IPS DF 6.9 (cell line): ENCODE data around the gene BMERB1.
"Not testable (repeated sequence)": the region's sequence is repeated elsewhere in the genome, so short reads cannot be mapped to it uniquely, and the experiment has no call there.

Source experiments
- DNase-seq: peaks from one replicate; pipeline ENCODE4 v3.0.0-alpha.2; 2013; ENCODE audit warnings: low read depth, low spot score
- H3K27ac ChIP-seq: one replicate; pipeline ENCODE4 v1.5.1; 2013; ENCODE audit warnings: low read length, control low read depth
- H3K27me3 ChIP-seq: 2 replicates; pipeline ENCODE4 v1.6.1; 2013; ENCODE audit warnings: mild to moderate bottlenecking, low read length; ENCODE audit not compliant: control insufficient read depth, insufficient read depth
- H3K36me3 ChIP-seq: 2 replicates; pipeline ENCODE4 v1.6.1; 2013; ENCODE audit warnings: low read length; ENCODE audit not compliant: control insufficient read depth, insufficient read depth
- H3K4me1 ChIP-seq: 2 replicates; pipeline ENCODE4 v1.6.1; 2013; ENCODE audit warnings: low read length; ENCODE audit not compliant: control insufficient read depth, insufficient read depth
- H3K4me3 ChIP-seq: 2 replicates; pipeline ENCODE4 v1.5.1; 2013; ENCODE audit warnings: mild to moderate bottlenecking, low read length
- H3K9me3 ChIP-seq: 2 replicates; pipeline ENCODE4 v1.6.1; 2013; ENCODE audit warnings: low read length, inconsistent platforms; ENCODE audit not compliant: control insufficient read depth, insufficient read depth
- WGBS: extraction: QIAGEN DNeasy Blood & Tissue Kit; methylation state at CpG from one replicate; pipeline ENCODE4 v1.1.7; 2013; ENCODE audit warnings: mixed read lengths, missing lambda C conversion rate; ENCODE audit not compliant: insufficient read length, insufficient coverage; 5-methylcytosine and 5-hydroxymethylcytosine counted together

BMERB1 gene

DNA sequence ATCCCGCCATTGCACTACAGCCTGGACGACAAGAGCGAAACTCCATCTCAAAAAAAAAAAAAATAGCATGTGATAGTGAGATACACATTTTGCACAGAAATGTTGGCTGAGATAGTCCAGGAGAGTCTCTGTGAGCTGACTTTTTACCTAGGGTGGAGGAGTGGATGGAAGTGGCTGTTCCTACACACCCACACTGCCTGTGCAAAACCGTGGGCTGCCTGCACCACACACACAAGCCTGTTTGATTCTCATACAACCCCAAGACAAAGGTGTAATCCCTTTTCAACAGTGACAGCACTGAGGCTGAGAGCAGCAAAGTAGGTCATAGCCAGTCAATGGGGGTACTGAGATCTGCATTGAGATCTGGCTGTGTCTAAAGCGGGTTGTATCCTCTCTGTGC lies 121.7 kb downstream of the BMERB1 start:
- no CpG with 5 or more reads among the region's 5 CpGs for WGBS

GRCh38 chr16:15557258-15557657 lies 122.9 kb downstream of the BMERB1 start:
- H3K4me1 ChIP-seq, result no peaks in the 10 kb centered on the region
- no peak overlapping the region for H3K4me3 ChIP-seq
- no CpG with 5 or more reads among the region's 6 CpGs for WGBS
- H3K36me3 ChIP-seq, result no peaks in the 10 kb centered on the region
- H3K27me3 ChIP-seq, result no peaks in the 10 kb centered on the region
- H3K27ac ChIP-seq, result no peak overlapping the region
- DNase-seq, result no peak
- no peaks in the 10 kb centered on the region for H3K9me3 ChIP-seq

More for the DNA sequence above, 121.7 kb downstream of the BMERB1 start:
- no peaks in the 10 kb centered on the region for H3K36me3 ChIP-seq
- H3K27me3 ChIP-seq, result no peaks in the 10 kb centered on the region
- no peak overlapping the region for H3K4me3 ChIP-seq
- H3K9me3 ChIP-seq, result no peaks in the 10 kb centered on the region
- DNase-seq, result no peak
- H3K4me1 ChIP-seq, result no peaks in the 10 kb centered on the region
- no peak overlapping the region for H3K27ac ChIP-seq

DNA sequence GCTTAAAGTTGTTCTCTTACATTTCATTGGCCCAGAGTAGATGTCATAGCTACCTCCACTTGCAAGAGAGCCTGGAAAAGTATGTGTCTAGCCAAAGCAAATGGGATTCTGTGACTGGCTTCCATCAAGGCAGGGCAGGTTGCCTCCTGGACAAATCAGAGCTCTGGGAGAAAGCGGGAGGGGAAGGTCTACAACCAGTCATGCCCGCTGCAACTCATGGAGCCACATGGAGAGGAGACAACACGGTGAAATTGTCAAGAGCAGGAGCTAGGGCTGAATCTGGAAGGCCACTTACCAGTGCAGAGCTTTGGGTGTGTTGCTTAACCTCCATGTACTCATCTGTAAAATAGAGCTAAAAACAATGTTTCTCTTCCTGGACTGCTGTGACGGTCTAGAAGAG lies 124.8 kb downstream of the BMERB1 start:
- Histone ChIP-seq H3K4me1 (0 out of 2 replicates have a peak, but pooled peaks cover 1% of the 10 kb centered on the region), H3K27ac (no peak overlapping the region), H3K4me3 (no peak overlapping the region), H3K27me3 (no peaks in the 10 kb centered on the region), H3K36me3 (no peaks in the 10 kb centered on the region), H3K9me3 (no peaks in the 10 kb centered on the region)
- WGBS, result no CpG with 5 or more reads among the region's 4 CpGs
- DNase-seq, result no peak

- no CpG with 5 or more reads among the region's 7 CpGs for WGBS
- no peak for DNase-seq
These were observed 130.4 kb downstream of the BMERB1 start for GRCh38 chr16:15564604-15565339.

GRCh38 chr16:15566095-15566494 lies 131.7 kb downstream of the BMERB1 start:
- no peaks in the 10 kb centered on the region for H3K27me3 ChIP-seq
- H3K4me1 ChIP-seq, result 0 out of 2 replicates have a peak, but pooled peaks cover 1% of the 10 kb centered on the region
- no peak overlapping the region for H3K27ac ChIP-seq
- H3K36me3 ChIP-seq, result no peaks in the 10 kb centered on the region
- no peak for DNase-seq
- WGBS, result no CpG with 5 or more reads among the region's 2 CpGs
- H3K9me3 ChIP-seq, result no peaks in the 10 kb centered on the region
- no peak overlapping the region for H3K4me3 ChIP-seq

More at GRCh38 chr16:15564604-15565339, 130.4 kb downstream of the BMERB1 start:
- H3K27ac ChIP-seq, result no peak overlapping the region
- H3K27me3 ChIP-seq, result no peaks in the 10 kb centered on the region
- no peak overlapping the region for H3K4me3 ChIP-seq
- H3K9me3 ChIP-seq, result no peaks in the 10 kb centered on the region
- H3K4me1 ChIP-seq, result 0 out of 2 replicates have a peak, but pooled peaks cover 1% of the 10 kb centered on the region
- no peaks in the 10 kb centered on the region for H3K36me3 ChIP-seq

DNA sequence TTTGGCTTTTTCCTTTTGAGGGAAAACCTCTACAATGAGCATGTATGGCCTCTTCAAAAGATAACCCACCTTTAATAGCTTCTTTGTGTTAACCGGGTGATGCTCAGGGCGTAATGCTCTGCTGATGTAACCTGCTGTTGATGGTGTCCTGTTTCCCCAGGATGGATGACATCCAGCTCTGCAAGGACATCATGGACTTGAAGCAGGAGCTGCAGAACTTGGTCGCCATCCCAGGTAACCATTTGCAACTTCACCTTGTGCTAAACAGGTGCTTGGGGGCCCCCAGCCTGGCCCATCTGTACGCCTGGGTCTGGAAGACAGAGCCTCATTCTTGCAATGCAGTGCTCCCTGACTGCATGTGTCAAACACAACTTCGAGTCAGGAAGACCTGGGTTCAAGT lies 133.4 kb downstream of the BMERB1 start:
- no peaks in the 10 kb centered on the region for H3K27me3 ChIP-seq
- H3K36me3 ChIP-seq, result no peaks in the 10 kb centered on the region
- H3K27ac ChIP-seq, result no peak overlapping the region
- DNase-seq, result no peak
- H3K9me3 ChIP-seq, result no peaks in the 10 kb centered on the region
- no peak overlapping the region for H3K4me3 ChIP-seq
- no CpG with 5 or more reads among the region's 5 CpGs for WGBS
- peaks cover 1% of the 10 kb centered on the region; the same call in 1 of the 2 replicates for H3K4me1 ChIP-seq

DNA sequence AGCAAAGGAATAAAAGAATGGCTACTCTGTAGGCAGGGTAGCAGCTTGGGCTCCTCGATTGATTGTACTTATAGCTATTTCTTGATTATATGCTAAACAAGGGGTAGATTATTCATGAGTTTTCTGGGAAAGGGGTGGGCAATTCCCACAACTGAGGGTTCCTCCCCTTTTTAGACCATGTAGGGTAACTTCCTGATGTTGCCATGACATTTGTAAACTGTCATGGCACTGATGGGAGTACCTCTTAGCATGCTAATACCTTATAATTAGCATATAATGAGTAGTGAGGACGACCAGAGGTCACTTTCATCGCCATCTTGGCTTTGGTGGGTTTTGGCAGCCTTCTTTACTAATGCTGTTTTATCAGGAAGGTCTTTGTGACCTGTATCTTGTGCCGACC lies 136.3 kb downstream of the BMERB1 start:
- not testable (repeated sequence) for H3K4me1 ChIP-seq, DNase-seq, H3K36me3 ChIP-seq, H3K9me3 ChIP-seq, H3K27ac ChIP-seq, H3K27me3 ChIP-seq, H3K4me3 ChIP-seq
- no CpG with 5 or more reads among the region's 4 CpGs for WGBS

GRCh38 chr16:15571557-15571956 lies 137.2 kb downstream of the BMERB1 start:
- no peaks in the 10 kb centered on the region for H3K9me3 ChIP-seq
- H3K4me3 ChIP-seq, result no peak overlapping the region
- no CpG with 5 or more reads among the region's 6 CpGs for WGBS
- H3K4me1 ChIP-seq, result no peaks in the 10 kb centered on the region; the same call in 1 of the 2 replicates
- H3K36me3 ChIP-seq, result no peaks in the 10 kb centered on the region
- DNase-seq, result no peak
- no peaks in the 10 kb centered on the region for H3K27me3 ChIP-seq
- H3K27ac ChIP-seq, result no peak overlapping the region

GRCh38 chr16:15572329-15573001 lies 138.1 kb downstream of the BMERB1 start:
- H3K4me1 ChIP-seq, result no peaks in the 10 kb centered on the region; the same call in 1 of the 2 replicates

GRCh38 chr16:15573274-15573895 lies 139.0 kb downstream of the BMERB1 start:
- Histone ChIP-seq H3K4me3 (no peak overlapping the region), H3K9me3 (no peaks in the 10 kb centered on the region), H3K4me1 (no peaks in the 10 kb centered on the region; the same call in 1 of the 2 replicates), H3K27me3 (no peaks in the 10 kb centered on the region), H3K27ac (no peak overlapping the region), H3K36me3 (no peaks in the 10 kb centered on the region)
- no CpG with 5 or more reads among the region's 7 CpGs for WGBS
- no peak for DNase-seq

More at GRCh38 chr16:15572329-15573001, 138.1 kb downstream of the BMERB1 start:
- no peaks in the 10 kb centered on the region for H3K36me3 ChIP-seq
- H3K4me3 ChIP-seq, result no peak overlapping the region
- DNase-seq, result no peak
- WGBS, result no CpG with 5 or more reads among the region's 9 CpGs
- no peaks in the 10 kb centered on the region for H3K9me3 ChIP-seq
- H3K27me3 ChIP-seq, result no peaks in the 10 kb centered on the region
- no peak overlapping the region for H3K27ac ChIP-seq
